Activated T-cell treated with anti-CD3 and anti-CD28 coated beads, Interleukin-2, amount 50 U/mL, for 1 hour (primary cell): Measurements from ENCODE around the gene METRN.

Experiments used
- DNase-seq: peaks from one replicate; pipeline ENCODE4 v3.0.0-alpha.2; 2020

METRN gene

DNA sequence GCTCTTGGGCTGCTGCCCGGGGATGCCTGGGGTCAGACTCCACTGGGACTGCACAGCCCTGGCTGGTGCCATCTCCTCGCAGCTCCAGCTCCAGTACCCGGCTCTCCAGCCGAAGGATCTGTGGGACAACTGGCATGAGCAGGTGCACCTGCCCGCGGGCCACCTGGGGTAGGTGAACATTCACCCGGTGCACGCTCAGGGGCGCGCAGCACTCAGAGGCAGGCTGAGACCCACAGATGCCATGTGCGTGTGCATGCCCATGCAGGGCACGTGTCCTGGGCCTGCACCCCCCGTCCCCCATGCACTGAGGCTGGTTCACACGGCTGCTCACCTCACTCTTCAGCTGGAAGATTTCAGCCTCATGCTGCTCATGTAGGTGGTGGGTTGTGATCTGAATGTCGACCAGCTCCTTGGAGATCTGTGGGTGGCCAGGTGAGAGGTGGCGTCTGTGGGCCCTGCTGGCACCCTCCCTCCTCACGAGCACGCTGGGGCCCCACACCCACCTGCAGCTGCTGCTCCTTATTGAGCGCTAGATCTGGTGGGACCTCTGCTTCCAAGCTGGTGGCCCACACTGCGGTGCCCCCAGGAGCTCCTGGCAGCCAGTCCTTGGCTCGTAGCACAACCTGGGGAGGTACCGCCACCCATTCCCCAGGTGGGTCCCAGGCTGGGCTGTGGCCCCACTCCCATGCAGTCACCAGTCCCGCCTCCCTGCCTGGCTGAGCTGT, 10.7 kb downstream of the METRN start:
- no peak for DNase-seq

DNA sequence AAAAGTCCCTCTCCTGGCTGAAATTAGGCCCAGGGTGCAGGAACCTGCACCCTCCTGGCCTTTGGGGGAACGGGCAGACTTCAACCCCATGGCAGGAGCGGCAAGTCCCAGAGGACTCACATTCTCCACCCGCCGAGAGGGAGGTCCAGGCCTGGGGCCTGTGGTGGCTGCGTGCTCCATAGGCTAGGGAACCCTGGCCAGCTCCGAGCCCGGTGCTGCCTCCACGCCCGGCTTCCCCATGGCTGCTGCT, 11.2 kb downstream of the METRN start:
- no peak for DNase-seq

DNA sequence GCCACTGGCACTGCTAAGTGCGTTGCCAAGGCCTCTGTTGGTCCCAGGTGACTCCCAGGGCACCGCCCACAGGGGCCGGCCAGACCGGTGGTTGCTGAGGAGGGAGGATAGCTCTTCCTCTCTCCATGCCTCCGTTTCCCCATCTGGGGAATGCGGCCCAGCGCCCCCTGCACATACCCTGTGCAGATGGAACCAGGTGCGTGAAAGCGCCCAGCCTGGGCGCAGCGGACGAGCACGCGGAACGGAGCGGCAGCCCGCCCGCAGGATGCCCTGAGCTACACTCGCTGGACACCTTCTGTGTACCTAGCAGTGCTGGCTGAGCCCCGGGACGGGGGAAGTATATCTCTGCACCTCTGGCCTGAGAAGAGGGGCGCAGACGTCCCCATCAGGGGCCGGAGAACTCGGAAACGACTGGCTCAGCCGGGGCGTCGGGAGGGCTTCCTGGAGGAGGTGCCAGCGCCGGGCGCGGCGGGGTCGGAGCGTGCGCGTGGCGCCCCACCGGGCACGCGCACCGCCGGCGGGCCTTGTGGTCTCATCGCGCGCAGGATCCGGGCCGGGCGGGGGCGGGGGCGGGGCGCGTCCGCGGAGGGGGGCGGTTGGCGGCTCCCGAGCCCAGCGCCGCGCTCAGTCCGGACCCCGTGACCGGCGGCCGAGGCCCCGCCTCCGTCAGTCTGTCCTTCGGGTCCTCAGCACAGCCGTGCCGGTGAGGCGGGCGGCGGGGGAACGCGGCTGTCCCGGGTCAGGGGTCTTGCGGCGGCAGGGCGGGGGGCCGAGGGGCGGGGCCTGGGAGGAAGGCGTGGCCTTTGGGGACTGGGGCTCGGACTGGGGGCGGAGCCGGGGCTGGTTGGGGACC, 11.7 kb downstream of the METRN start, which contains the start of the genes CCDC78 and HAGHL:
Gene CCDC78 (minus strand): TSS at position 6 of the 853 bp plus-strand sequence. CDS start 76 bp downstream, outside the sequence.
Gene HAGHL (plus strand): TSS at position 669 of the 853 bp plus-strand sequence. CDS start 404 bp downstream, outside the sequence.
- DNase-seq, result peak; percentile 72

DNA sequence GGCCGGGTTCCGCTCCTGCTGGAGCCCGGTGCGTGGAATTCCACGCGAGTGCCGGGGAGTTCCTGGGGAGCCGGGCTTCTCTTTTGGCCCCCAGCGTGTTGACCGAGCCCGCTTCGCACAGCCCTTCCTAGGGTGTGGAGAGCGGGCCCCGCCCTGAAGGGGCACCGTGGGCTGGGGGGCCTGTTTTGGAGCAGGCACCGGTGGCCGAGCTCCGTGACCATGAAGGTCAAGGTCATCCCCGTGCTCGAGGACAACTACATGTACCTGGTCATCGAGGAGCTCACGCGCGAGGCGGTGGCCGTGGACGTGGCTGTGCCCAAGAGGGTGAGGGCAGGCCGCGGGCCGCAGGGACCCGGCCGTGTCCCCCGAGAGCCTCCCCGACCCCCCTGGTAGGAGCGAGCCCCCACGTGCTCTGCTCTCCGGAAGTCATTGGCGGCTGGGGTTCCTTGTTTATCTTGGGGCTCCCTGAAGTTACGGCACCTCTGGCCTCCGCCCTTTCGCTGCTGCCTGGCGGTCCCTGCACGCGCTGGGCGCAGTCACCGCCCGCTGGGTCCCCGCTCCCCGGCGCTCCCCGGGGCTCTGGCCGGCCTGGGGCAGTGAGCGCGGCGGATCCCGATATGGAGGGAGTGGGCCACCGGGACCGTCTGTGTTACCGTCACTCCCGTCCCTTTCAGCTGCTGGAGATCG, 12.5 kb downstream of the METRN start:
- peak; percentile 40 for DNase-seq

DNA sequence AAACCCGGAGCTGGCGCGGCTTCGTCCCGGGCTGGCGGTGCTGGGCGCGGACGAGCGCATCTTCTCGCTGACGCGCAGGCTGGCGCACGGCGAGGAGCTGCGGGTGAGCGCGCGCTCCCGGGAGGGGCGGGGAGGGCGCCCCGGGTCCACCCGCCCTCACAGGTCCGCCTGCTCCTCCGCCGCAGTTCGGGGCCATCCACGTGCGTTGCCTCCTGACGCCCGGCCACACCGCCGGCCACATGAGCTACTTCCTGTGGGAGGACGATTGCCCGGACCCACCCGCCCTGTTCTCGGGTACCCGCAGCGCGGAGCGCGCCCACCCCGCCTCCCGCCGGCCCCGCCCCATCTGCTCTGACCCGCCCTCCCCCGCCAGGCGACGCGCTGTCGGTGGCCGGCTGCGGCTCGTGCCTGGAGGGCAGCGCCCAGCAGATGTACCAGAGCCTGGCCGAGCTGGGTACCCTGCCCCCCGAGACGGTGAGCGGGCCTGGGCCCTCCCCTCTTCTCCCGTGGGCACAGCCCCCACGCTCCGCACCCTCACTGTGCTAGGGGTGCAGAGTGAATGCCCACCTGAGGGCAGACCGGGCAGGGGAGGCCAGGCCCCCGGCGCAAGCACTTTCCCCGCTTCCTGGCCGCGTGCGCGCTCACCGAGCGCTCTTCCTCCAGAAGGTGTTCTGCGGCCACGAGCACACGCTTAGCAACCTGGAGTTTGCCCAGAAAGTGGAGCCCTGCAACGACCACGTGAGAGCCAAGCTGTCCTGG, 13.4 kb downstream of the METRN start:
- DNase-seq, result peak; percentile 74

DNA sequence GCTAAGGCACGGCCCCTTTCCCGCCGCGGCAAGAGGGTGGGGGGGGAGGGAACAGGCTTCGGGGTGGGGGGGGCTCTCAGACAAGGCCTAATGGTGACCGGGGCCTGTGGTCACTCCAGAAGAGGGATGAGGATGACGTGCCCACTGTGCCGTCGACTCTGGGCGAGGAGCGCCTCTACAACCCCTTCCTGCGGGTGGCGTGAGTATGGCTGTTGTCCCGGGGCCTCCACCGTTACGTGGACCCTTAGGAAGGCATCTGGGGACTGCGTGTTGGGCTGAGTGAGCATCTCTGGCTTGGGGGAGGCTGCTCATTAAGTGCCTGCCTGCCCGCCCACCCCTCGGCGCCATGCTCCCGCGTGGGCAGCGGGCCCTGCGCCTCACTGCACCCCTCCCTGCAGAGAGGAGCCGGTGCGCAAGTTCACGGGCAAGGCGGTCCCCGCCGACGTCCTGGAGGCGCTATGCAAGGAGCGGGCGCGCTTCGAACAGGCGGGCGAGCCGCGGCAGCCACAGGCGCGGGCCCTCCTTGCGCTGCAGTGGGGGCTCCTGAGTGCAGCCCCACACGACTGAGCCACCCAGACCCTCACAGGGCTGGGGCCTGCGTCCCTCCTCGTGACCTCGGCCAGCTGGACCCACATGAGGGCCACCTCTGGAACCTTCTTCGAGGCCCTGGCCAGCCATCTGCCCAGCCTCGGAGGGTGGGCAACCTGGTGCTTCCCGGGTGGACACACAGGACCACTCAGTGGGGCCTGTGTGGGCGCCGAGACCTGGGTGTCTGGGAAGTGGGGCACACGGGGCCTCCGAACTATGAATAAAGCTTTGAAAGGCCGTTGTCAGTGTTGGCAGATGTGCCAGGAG, 14.2 kb downstream of the METRN start:
- DNase-seq, result no peak

DNA sequence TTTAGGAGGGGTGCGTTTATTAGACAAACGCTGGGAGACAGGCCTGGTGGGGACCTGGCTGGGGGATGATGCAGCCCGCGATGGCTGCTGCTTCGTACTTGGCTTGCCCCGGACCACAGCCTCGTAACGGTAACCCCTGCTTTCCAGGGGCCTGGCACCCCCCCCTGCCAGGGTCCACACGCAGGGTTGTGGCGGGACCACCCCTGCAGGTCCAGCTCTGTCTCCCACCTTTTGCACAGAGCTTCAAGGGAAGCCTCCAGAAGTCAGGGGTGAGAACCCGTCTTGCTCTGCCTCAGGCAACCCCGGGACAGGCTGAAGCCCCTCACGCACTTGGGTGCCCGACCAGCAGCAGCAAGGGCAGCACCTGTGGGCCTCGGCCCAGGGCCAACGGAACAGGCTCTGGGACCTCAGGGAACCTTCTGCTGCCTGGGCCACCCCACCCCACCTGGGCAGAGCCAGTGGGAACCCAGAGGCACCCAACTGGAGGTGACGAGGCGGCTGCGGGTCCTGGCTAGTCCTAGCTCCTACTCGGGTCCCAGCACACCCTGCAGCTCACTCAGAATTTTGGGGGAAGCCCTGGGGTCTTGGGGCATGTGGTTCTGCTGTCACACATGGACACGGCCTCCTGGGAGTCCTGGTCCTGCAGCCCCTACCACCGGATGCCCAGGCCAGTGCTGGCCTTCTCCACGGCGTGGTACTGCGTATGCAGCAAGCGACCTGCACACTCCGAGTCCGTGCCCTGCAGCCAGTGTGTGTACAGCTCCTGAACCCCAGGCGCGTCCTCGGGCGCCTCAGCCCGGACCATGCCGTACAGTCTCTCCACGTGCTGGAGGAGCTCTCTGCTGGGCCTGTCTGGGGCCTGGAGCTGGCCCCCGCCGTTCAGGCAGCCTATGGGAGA, 15.1 kb downstream of the METRN start:
- DNase-seq, result no peak

DNA sequence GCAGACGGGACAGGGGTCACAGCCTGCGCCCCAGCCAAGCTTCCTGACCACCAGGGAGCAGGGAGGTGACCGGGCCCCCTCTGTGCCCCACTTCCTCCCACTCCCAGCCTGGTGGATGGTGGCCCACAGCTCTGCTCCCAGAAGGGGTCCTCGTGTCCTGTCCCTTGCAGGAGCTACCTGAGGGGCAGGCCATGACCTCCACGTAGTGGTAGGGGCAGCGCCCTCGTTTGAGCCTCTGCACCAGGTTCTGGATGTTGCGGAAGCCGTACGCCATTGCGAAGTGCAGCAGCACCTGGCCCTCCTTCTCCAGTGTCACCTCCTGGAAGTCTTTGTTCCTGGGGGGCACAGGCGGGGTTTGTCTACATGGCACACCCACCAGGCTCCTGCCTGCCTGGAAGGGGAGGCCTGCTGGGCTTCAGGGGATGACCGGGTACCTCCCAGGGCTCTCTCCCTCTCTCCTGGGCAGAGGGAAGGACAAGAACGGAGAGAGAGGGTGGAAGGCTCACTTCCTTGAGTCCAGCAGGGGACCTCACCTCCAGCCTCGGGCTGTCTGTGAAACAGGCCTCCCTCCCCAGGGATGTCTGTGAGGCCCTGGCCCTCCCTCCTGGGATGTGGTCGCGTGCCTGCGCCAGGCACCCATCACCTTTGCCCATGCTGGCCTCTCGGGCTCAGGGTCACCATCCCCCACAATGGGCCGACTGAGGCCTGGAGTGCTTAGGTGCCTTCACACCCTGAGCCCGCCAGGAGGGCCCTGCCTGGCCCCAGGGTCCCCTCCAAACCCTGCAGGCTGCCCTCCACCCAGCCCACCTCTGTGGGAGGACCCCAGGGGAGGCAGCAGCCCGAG, 16.0 kb downstream of the METRN start:
- no peak for DNase-seq

DNA sequence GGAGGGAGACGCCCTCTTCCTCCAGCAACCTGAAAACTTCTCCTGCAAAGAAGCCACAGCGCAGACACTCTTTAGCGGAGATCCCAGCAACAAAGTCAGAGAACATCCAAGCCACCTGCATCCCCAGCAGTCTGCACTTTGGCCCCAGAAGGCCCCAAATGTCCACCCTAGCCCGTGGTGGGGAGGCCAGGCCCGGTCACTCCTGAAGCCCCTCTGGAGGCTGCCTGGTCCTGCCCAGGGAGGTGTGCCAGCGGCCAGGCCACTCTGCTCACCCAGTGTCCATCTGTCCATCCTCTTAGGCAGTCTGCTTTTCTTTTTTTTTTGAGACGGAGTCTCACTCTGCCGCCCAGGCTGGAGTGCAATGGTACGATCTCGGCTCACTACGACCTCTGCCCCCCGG, 17.4 kb downstream of the METRN start:
- no peak for DNase-seq

DNA sequence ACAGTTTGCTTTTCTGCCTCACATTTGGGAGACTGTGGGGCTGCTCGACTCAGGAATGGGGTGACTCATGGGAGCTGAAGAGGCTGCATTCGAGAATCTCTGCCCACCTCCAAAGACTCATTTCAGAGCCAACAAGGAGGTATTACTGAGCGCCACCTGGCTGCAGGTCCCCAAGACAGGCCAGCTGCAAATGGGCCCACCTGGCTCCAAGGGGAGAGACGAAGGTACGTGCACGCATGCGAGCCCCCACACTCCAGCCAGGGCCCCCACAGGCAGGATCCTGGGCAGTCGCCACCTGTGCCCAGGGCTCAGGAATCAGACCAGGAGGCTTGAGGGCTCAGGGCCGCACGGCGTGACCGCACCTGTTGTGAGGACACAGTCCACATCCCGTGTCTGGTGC, 18.0 kb downstream of the METRN start:
- DNase-seq, result no peak

DNA sequence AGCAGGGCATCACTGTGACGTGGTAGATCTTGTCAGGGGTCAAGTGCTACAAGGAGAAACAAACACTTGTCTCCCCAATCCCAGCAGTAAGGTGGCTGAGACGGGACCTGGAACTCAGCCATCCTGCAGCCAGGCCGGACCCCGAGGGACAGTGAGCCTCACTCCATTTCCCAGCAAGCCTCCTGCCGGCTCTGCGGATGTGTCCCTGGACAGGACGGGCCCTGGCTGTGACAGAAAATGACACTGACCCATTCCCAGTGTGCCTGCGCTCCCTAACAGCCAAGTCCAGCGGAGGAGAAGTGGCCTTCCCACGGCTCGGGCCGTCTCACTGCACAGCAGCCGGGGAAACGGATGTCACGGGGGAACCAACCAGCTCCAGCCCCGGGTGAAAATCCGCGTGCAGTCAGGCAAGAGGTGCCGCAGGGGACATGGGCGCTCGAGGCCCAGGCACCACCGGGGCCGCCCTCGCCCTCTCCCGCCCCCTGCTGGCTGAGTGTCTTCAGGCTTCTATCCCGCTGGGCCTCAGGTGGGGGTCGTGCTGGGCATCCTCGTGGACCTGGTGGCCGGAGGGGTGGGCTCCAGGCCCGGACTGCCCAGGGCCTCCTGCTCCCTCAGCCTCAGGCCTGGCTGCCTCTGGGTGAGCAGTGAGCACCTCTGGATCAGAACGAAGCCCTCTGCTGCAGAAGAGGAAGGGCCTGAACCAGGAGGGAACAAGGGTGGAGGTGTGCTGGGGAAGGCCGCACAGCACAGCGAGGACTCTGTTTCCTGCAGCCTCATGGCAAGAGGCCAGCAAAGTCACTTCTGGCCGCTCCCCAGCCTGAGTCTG, 18.7 kb downstream of the METRN start:
- DNase-seq, result peak; percentile 59

DNA sequence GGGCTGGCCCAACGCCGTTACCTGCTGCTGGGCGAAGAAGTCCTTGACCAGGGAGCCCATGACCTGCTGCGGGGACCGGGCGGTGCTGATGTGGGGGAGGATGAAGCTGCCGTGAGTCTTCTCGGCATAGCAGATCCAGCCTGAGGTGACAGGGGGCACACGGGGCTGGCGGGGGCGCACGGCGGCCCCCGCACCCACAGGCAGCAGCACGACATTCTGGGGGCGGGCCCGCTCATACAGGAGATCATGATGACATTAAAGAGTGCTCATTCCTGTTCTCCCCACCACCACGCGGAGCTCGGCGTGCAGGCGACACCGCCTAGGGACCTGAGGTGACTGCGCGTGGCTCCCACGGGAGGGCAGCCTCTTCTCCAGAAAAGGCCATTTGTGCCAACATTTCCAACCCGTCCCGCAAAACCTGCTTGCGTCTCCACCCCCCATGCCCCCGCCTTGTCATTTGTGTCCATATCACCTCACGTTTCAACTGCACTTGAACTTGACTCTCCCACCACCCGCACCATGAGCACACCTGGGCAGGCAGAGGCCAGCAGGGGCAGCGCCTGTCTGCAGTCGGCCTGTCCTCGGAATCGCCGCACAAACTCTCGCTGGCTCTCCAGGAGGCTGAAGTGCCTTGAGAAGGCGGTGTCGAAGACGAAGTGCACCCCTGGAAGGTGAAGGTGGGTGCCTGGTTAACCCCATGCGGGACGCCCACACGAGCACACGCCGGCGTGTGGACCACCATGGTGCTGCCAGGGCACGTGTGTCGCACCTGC, 19.5 kb downstream of the METRN start:
- no peak for DNase-seq

DNA sequence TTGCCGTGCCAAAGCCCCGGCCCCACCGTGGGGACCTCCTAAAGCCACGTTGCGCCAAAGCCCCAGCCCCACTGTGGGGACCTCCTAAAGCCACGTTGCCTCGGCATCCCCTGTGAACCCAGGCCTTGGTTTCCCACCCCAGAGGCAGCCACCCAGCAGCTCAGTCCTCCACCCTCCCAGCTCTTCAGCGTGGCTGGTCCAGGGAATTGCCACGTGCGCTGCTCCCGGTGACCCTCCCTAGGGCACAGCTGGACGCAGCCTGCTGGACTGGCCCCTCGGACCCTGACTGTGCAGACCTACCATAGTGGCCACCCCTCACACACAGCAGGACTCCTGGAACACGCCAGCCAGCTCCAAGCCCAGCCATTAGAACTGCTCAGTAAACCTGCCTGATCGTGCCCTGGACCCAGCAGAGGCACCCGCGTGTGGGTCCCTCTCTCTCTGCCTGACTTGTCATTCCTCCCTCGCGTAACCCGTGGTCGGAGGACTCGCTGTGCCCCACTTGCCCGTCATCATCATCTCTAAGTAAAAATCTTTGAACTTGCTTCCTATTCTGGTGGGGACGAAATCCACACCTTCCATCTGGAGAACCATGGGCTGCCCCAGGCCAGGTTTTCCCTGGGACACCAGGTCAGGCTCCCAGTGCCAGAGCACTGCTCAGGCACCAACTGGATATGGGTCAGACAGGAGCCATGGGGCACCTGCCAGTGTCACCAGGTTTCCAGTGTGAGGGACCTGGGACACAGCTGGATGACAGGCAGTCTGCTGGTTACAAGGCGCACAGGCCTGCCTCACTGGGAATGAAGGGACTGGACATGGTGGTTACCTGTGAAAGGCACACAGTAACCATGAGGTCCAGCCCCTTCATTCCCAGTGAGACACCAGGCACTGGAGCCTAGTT, 20.3 kb downstream of the METRN start:
- DNase-seq, result no peak

DNA sequence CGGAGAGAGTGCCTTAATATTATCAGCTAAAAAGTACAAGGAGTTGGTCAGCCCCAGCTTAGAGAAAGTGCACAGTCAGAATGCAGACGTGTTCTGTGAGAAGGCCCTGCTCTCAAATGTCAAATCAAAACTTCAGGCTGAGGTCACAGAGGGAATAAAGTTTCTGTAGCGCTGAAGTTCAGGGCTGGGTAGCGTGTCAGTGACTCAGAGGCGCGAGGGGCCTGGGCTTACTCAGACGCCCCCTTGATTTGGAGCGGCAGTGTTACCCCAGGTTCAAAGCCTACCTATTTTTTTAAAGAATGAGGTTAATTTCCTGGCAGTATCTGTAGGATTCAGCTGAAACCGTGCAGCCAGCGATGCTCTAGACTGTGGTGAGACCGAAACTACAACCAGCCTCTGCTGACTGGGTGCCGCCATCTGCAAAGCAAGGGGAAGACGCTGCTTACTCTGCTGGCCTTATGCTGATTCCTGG, 21.1 kb downstream of the METRN start:
- DNase-seq, result no peak

DNA sequence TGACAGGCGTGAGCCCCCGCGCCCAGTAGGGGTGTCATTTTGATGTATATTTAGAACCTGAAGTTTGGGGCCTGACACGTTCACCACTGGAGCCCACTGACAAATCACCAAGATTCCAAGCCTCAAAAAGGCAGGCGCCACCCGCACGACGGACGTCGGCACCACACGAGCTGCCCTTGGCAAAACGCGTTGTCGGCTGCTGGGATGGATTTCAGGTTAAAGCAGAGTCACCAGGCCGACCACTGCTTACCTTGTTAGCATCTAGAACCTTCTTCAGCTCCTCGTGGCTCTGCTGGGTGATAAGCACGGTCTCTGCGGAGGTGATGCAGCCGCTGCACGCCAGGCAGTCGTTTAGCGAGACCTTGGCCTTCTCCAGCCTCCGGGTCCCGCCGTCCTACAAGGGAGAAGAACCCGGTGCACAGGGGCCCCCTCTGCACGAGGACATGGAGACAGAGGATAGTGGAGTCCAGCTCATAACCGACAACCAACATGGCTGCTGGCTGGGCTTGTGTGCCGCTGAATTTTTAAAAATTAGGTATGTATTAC, 22.1 kb downstream of the METRN start:
- no peak for DNase-seq
